ENCODE results near the gene HBB. TPM values are rescaled to one million over a fixed set of nuclear protein-coding genes. Genes with fewer than 3 reads are reported as not detected.

Gene HBB
- total and polyA plus RNA-seq, 2 donors (not counting 3 experiments of a cell fraction or from before 2014, with no cell fraction given), result not detected

GRCh38 chr11:5234381-5234834 lies 7.5 kb upstream of the HBB start, which contains the start of gene HBD:
Gene HBD, minus strand, starts transcription at chr11:5234483. Its CDS starts 50 bp downstream, at chr11:5234433.
- FAIRE-seq (no peak), DNase-seq (ENCODE audit: low read depth, low spot score) (no peak)
- no peaks in the 10 kb centered on the region for H3K79me2 ChIP-seq (ENCODE audit: control insufficient read depth, insufficient read depth, low read length)
- no peak within 1 kb of the TSS for H3K4me2 ChIP-seq (ENCODE audit: insufficient read depth, low read length)
- H3K36me3 ChIP-seq (ENCODE audit: control insufficient read depth in 2 of 2, extremely low read depth in 1 of 2, insufficient read depth in 2 of 2, low read length in 2 of 2), result no peaks in the 10 kb centered on the region
- BruUV-seq (replicated peaks), result no TSS peak
- ChIA-PET CTCF (no interaction called here), POLR2A (no interaction called here)
- no peak within 1 kb of the TSS for H3K27ac ChIP-seq (ENCODE audit: insufficient read depth, low read depth, low read length)
- H3K27me3 ChIP-seq (ENCODE audit: control insufficient read depth in 2 of 2, insufficient read depth in 2 of 2, low read length in 2 of 2), result no peaks in the 10 kb centered on the region
- no peaks in the 10 kb centered on the region for H3K4me1 ChIP-seq (ENCODE audit: control insufficient read depth, extremely low read depth, insufficient read depth, low read length)
- dilution Hi-C loops (cut with MboI; ENCODE audit: extremely low pct_ligation_motif_present, low sequenced_read_pairs) (no loop called here), intact Hi-C loops (cut with micrococcal nuclease) (no loop called here)
- no peaks in the 10 kb centered on the region for H3K9me1 ChIP-seq (replicated peaks; ENCODE audit: control insufficient read depth, extremely low read depth, insufficient read depth, low read length)
- no peaks in the 10 kb centered on the region for H4K20me1 ChIP-seq (replicated peaks; ENCODE audit: control insufficient read depth, extremely low read depth, insufficient read depth, low read length)
- H3K9me3 ChIP-seq (replicated peaks; ENCODE audit: control insufficient read depth, insufficient read depth, low read length), result no peaks in the 10 kb centered on the region
- no peak within 1 kb of the TSS for H2AFZ ChIP-seq (ENCODE audit: low read depth, low read length)
- no peak within 1 kb of the TSS for H3K4me3 ChIP-seq (replicated peaks in 1 of 3; ENCODE audit: insufficient read depth in 1 of 3, low read depth in 1 of 3, low read length in 3 of 3)
- H3K9ac ChIP-seq (replicated peaks; ENCODE audit: extremely low read depth, insufficient read depth, low read length), result no peak within 1 kb of the TSS
- TF ChIP-seq POLR2AphosphoS5 (IDR thresholded peaks at IDR 0.05; ENCODE audit: insufficient read depth, low read depth, low read length), result no peak

- CTCF ChIA-PET, result no interaction called here
- Histone ChIP-seq H3K27me3 (ENCODE audit: control insufficient read depth in 2 of 2, insufficient read depth in 2 of 2, low read length in 2 of 2) (no peaks in the 10 kb centered on the region), H3K4me2 (ENCODE audit: insufficient read depth, low read length) (no peak overlapping the region), H4K20me1 (replicated peaks; ENCODE audit: control insufficient read depth, extremely low read depth, insufficient read depth, low read length) (no peaks in the 10 kb centered on the region), H3K9me1 (replicated peaks; ENCODE audit: control insufficient read depth, extremely low read depth, insufficient read depth, low read length) (no peaks in the 10 kb centered on the region), H3K36me3 (ENCODE audit: control insufficient read depth in 2 of 2, extremely low read depth in 1 of 2, insufficient read depth in 2 of 2, low read length in 2 of 2) (no peaks in the 10 kb centered on the region), H3K4me3 (replicated peaks in 1 of 3; ENCODE audit: insufficient read depth in 1 of 3, low read depth in 1 of 3, low read length in 3 of 3) (no peak overlapping the region), H2AFZ (ENCODE audit: low read depth, low read length) (no peak overlapping the region), H3K9ac (replicated peaks; ENCODE audit: extremely low read depth, insufficient read depth, low read length) (no peak overlapping the region), H3K27ac (ENCODE audit: insufficient read depth, low read depth, low read length) (no peak overlapping the region), H3K4me1 (ENCODE audit: control insufficient read depth, extremely low read depth, insufficient read depth, low read length) (no peaks in the 10 kb centered on the region), H3K79me2 (ENCODE audit: control insufficient read depth, insufficient read depth, low read length) (no peaks in the 10 kb centered on the region), H3K9me3 (replicated peaks; ENCODE audit: control insufficient read depth, insufficient read depth, low read length) (no peaks in the 10 kb centered on the region)
- POLR2A ChIA-PET, result no interaction called here
- no TSS peak for BruUV-seq (replicated peaks)
- dilution Hi-C loops (cut with MboI; ENCODE audit: extremely low pct_ligation_motif_present, low sequenced_read_pairs) (no loop called here), intact Hi-C loops (cut with micrococcal nuclease) (no loop called here)
- FAIRE-seq (no peak), DNase-seq (ENCODE audit: low read depth, low spot score) (no peak)
- no peak for TF ChIP-seq POLR2AphosphoS5 (IDR thresholded peaks at IDR 0.05; ENCODE audit: insufficient read depth, low read depth, low read length)
- TF ChIP-seq GATA2 (IDR thresholded peaks at IDR 0.05; ENCODE audit: insufficient read depth, insufficient read length, low read depth, low read length), result no peak
- no peak for TF ChIP-seq JUN (IDR thresholded peaks at IDR 0.05; ENCODE audit: borderline replicate concordance, insufficient read depth, insufficient read length, low read depth)
- TF ChIP-seq EZH2 (IDR thresholded peaks at IDR 0.05; ENCODE audit: borderline replicate concordance, low read depth, low read length, severe bottlenecking), result no peak
- no peak for TF ChIP-seq CTCF (IDR thresholded peaks at IDR 0.05; ENCODE audit: extremely low read depth in 1 of 2, insufficient read depth in 1 of 2, low read depth in 1 of 2, low read length in 2 of 2)
- no peak for TF ChIP-seq FOS (IDR thresholded peaks at IDR 0.05; ENCODE audit: borderline replicate concordance, insufficient read depth, low read length)
- no peak for TF ChIP-seq POLR2A (IDR thresholded peaks at IDR 0.05; ENCODE audit: low read depth, low read length)
- no peak for TF ChIP-seq MYC (IDR thresholded peaks at IDR 0.05; ENCODE audit: low read depth, low read length)
- no peak for TF ChIP-seq MAX (IDR thresholded peaks at IDR 0.05; ENCODE audit: insufficient read depth, insufficient read length)
These were observed 6.4 kb upstream of the HBB start for GRCh38 chr11:5233307-5233706.
